Astrocyte of the cerebellum (primary cell): Measurements from ENCODE around the gene IL13.

Experiments used
- DNase-seq: peaks from one replicate; pipeline ENCODE4 v3.0.0-alpha.2; 2011; ENCODE audit warnings: low read depth
- H3K4me3 ChIP-seq: 2 replicates; pipeline ENCODE4 v1.5.1; 2011; ENCODE audit warnings: mild to moderate bottlenecking, low read depth, low read length, moderate library complexity
- in situ Hi-C: cut with HindIII; loops from 2 replicates; pipeline ENCODE4 v1.10.0; 2017; ENCODE audit warnings: low sequenced_read_pairs
- TF ChIP-seq, protein P1 (sequence below): IDR thresholded peaks from 2 replicates; pipeline ENCODE4 v1.5.1; 2012; ENCODE audit warnings: low read length, low read depth, moderate library complexity, mild to moderate bottlenecking; ENCODE audit errors: missing control alignments

IL13 gene

DNA sequence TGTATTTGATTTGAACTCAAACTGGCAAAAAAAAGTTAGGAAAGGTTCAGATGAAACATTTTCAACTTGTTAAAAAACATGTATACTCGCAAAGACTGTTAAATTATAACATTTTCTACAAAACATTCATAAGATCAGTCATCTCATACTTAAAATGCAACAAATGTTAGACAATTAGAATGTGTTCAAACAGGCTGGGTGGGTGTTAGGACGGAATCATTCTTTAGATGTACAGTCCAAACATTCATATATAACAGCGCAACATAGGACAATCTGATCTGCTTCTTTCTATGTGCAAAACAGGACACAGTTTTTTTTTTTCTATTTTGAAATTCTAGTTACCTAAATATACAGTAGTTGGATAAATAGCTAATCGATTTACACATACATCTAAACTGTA, 38.0 kb downstream of the IL13 start:
- TF ChIP-seq, protein P1, sequence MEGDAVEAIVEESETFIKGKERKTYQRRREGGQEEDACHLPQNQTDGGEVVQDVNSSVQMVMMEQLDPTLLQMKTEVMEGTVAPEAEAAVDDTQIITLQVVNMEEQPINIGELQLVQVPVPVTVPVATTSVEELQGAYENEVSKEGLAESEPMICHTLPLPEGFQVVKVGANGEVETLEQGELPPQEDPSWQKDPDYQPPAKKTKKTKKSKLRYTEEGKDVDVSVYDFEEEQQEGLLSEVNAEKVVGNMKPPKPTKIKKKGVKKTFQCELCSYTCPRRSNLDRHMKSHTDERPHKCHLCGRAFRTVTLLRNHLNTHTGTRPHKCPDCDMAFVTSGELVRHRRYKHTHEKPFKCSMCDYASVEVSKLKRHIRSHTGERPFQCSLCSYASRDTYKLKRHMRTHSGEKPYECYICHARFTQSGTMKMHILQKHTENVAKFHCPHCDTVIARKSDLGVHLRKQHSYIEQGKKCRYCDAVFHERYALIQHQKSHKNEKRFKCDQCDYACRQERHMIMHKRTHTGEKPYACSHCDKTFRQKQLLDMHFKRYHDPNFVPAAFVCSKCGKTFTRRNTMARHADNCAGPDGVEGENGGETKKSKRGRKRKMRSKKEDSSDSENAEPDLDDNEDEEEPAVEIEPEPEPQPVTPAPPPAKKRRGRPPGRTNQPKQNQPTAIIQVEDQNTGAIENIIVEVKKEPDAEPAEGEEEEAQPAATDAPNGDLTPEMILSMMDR, result no peak
- in situ Hi-C loops, result no loop called here
- no peak overlapping the region for H3K4me3 ChIP-seq
- no peak for DNase-seq

DNA sequence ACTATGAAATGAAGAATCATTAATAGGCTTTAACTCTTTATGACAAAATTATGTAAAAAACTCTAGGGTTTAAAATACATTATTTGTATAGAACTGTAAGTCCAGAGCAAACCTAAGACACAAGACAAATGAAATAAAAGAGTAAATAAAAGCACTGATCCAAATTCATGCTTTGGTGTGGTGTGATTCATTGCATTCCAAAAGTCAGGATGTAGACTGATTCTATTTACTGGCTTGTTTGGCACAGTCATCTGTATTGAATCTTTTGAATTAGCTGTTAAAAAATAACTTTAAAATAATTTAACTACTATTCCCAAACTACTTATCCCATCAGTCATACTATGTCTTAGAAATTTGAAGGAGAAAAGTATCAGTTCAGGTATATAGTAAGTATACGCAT, 46.9 kb downstream of the IL13 start:
- DNase-seq, result no peak
- in situ Hi-C loops, result no loop called here
- no peak overlapping the region for H3K4me3 ChIP-seq
- TF ChIP-seq, protein P1, result no peak

DNA sequence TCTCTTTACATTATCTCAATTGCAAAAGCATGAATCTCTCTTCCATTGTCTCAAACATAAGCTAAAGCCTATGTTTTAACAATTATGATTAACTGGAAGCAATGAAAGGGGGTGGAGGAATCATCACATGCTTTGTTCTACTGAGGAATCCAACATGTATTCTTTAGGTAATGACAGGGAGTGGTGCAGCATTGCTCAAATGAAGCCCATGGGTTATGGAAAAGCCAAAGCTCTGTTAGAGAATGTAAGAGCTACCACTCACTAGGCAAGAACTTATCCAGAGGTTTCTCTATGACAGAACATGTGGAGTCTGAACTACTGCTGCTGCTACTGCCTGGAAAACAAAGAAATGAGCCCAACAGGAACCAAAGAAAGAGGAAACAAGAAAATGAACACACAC, 50.7 kb downstream of the IL13 start:
- in situ Hi-C loops, result no loop called here
- H3K4me3 ChIP-seq, result no peak overlapping the region
- TF ChIP-seq, protein P1, result no peak
- no peak for DNase-seq
